PC-3 (cell line): ENCODE results near the gene HOXA6. TPM values are rescaled to one million over a fixed set of nuclear protein-coding genes. Genes with fewer than 3 reads are reported as not detected.

Experiments used
- ATAC-seq: fragments of 200-7000 bp; cut with Tn5 transposase; 2 replicates; pipeline ENCODE4 v1.9.1; 2020; ENCODE audit warnings: mild to moderate bottlenecking, moderate library complexity
- BruUV-seq: library from RNA; stranded (reverse); fragments of 400-500 nt; replicated peaks from 2 replicates; lab custom pipeline; 2021; lab: Mats Ljungman, UMichigan
- CTCF ChIA-PET: fragments of 300-600 bp; sonication (Branson Sonifier 250); formaldehyde crosslinking; loops from one replicate; lab custom pipeline; 2022; ENCODE audit warnings: antibody characterized with exemption; lab: Charles Lee
- POLR2A ChIA-PET: fragments of 300-600 bp; sonication (Branson Sonifier 250); formaldehyde crosslinking; loops from one replicate; lab custom pipeline; 2022; ENCODE audit warnings: antibody characterized with exemption; ENCODE audit not compliant: unreplicated experiment; lab: Charles Lee
- DNase-seq: peaks from one replicate; pipeline ENCODE4 v3.0.0-alpha.2; 2015
- H2AFZ ChIP-seq: fragments of 300-600 bp; sonication (generic); 2 replicates; pipeline ENCODE4 v1.6.0; 2016; ENCODE audit warnings: antibody characterized with exemption, low read length
- H3F3A ChIP-seq: fragments of 300-600 bp; sonication (generic); one replicate; pipeline ENCODE4 v1.6.0; 2017; ENCODE audit warnings: antibody characterized with exemption, low read length, control low read depth, mild to moderate bottlenecking; ENCODE audit not compliant: unreplicated experiment
- H3K27ac ChIP-seq: fragments of 300-600 bp; sonication (generic); 2 replicates; pipeline ENCODE4 v1.5.1; 2016; ENCODE audit warnings: mild to moderate bottlenecking, low read length
- H3K27me3 ChIP-seq: fragments of 300-600 bp; sonication (generic); 2 replicates; pipeline ENCODE4 v1.6.1; 2016; ENCODE audit warnings: low read length, mixed read lengths
- H3K36me3 ChIP-seq: fragments of 300-600 bp; sonication (generic); 2 replicates; pipeline ENCODE4 v1.6.1; 2016; ENCODE audit warnings: low read depth, mixed run types, low read length, mixed read lengths
- H3K4me1 ChIP-seq: fragments of 300-600 bp; sonication (generic); 2 replicates; pipeline ENCODE4 v1.5.1; 2016; ENCODE audit warnings: low read length; ENCODE audit not compliant: insufficient read depth
- H3K4me2 ChIP-seq: fragments of 300-600 bp; sonication (generic); 2 replicates; pipeline ENCODE4 v1.6.0; 2016; ENCODE audit warnings: low read length
- H3K4me3 ChIP-seq: fragments of 300-600 bp; sonication (generic); 2 replicates; pipeline ENCODE4 v1.5.1; 2016; ENCODE audit warnings: mild to moderate bottlenecking, low read length, mixed read lengths
- H3K79me2 ChIP-seq: fragments of 300-600 bp; sonication (generic); 2 replicates; pipeline ENCODE4 v1.6.1; 2017; ENCODE audit warnings: low read length, mixed read lengths
- H3K9ac ChIP-seq: fragments of 300-600 bp; sonication (generic); 2 replicates; pipeline ENCODE4 v1.6.0; 2016; ENCODE audit warnings: mild to moderate bottlenecking, low read length
- H3K9me2 ChIP-seq: fragments of 300-600 bp; sonication (generic); replicated peaks from 2 replicates; pipeline ENCODE4 v1.6.1; 2016; ENCODE audit warnings: mixed run types, low read length, mixed read lengths
- H3K9me3 ChIP-seq: fragments of 300-600 bp; sonication (generic); 2 replicates; pipeline ENCODE4 v1.6.1; 2016; ENCODE audit warnings: low read length, mixed read lengths
- H4K20me1 ChIP-seq: fragments of 300-600 bp; sonication (generic); 2 replicates; pipeline ENCODE4 v1.6.1; 2016; ENCODE audit warnings: low read length, mixed read lengths
- CTCF ChIP-seq: fragments of 300-600 bp; sonication (generic); conservative IDR thresholded peaks from 2 replicates; pipeline ENCODE4 v1.5.1; 2017; ENCODE audit warnings: antibody characterized with exemption, low read depth, mild to moderate bottlenecking, low read length
- EZH2 ChIP-seq: fragments of 300-600 bp; sonication (generic); IDR thresholded peaks from one replicate; pipeline ENCODE4 v1.6.1; 2017; ENCODE audit warnings: antibody characterized with exemption, mild to moderate bottlenecking, low read length; ENCODE audit not compliant: unreplicated experiment
- EZH2phosphoT487 ChIP-seq: fragments of 300-600 bp; sonication (generic); IDR thresholded peaks from 2 replicates; pipeline ENCODE4 v1.6.1; 2018; ENCODE audit warnings: mild to moderate bottlenecking, antibody characterized with exemption, low read length, borderline replicate concordance
- intact Hi-C: fragments of 100-400 bp; cut with micrococcal nuclease; formaldehyde crosslinking; loops from 2 replicates; pipeline ENCODE4 v1.9.0; 2023
- total RNA-seq: library from RNA; depleted of rRNA; stranded (reverse); fragments of >200 nt; gene quantifications from 2 replicates; pipeline ENCODE4 v1.2.3, GENCODE V29; 2014

HOXA6 gene
- total RNA-seq, 1 experiment from 2014 or later = 8.3 TPM

GRCh38 chr7:27148031-27148755 lies 619 bp upstream of the HOXA6 start:
- H3K4me3 ChIP-seq = peak overlapping the region; percentile 78
- peak; percentile 72 for DNase-seq
- peak overlapping the region; percentile 92 for H3K4me2 ChIP-seq
- intact Hi-C loops = loop anchor here (2.0 kb wide), 1 partner anchor 17 kb away; the partner anchor contains the start of gene HOXA9
- no peak for TF ChIP-seq EZH2phosphoT487
- no peak for TF ChIP-seq CTCF
- no peak for TF ChIP-seq EZH2
- peaks cover 70% of the 10 kb centered on the region for H3K79me2 ChIP-seq
- no peaks in the 10 kb centered on the region for H3K27me3 ChIP-seq
- H4K20me1 ChIP-seq = no peaks in the 10 kb centered on the region
- peaks cover 28% of the 10 kb centered on the region for H3K4me1 ChIP-seq
- H2AFZ ChIP-seq = peak overlapping the region; percentile 73
- no TSS peak for BruUV-seq
- no peaks in the 10 kb centered on the region for H3K9me2 ChIP-seq
- H3K36me3 ChIP-seq = peaks cover 13% of the 10 kb centered on the region; the same call in 1 of the 2 replicates
- peak overlapping the region; percentile 84 for H3K27ac ChIP-seq
- peak; percentile 31 for ATAC-seq
- ChIA-PET POLR2A (interaction anchor here (0.6 to 1.4 kb wide), 5 partner anchors 14 to 52 kb away, joined by 3 to 12 read pairs (median 4); no protein-coding TSS in a partner anchor), CTCF (interaction anchor here (0.6 to 1.1 kb wide), 2 partner anchors 9 to 17 kb away, joined by 3 read pairs; partner anchors contain the start of gene HOXA4)
- peak overlapping the region; percentile 73 for H3K9ac ChIP-seq
- no peaks in the 10 kb centered on the region for H3K9me3 ChIP-seq
- H3F3A ChIP-seq = no peaks in the 10 kb centered on the region

GRCh38 chr7:27146491-27147198 lies 929 bp downstream of the HOXA6 start:
- no peaks in the 10 kb centered on the region for H4K20me1 ChIP-seq
- peaks cover 56% of the 10 kb centered on the region for H3K79me2 ChIP-seq
- peaks cover 13% of the 10 kb centered on the region; the same call in 1 of the 2 replicates for H3K36me3 ChIP-seq
- no peaks in the 10 kb centered on the region for H3K27me3 ChIP-seq
- ChIA-PET POLR2A (no interaction called here), CTCF (no interaction called here)
- DNase-seq (no peak), ATAC-seq (no peak)
- no peak overlapping the region for H3K9ac ChIP-seq
- no peak overlapping the region for H3K4me3 ChIP-seq
- BruUV-seq = no TSS peak
- H3K27ac ChIP-seq = no peak overlapping the region
- no peaks in the 10 kb centered on the region for H3K9me3 ChIP-seq
- intact Hi-C loops = no loop called here
- H3K9me2 ChIP-seq = no peaks in the 10 kb centered on the region
- H3K4me1 ChIP-seq = peaks cover 21% of the 10 kb centered on the region
- H3F3A ChIP-seq = no peaks in the 10 kb centered on the region
- no peak for TF ChIP-seq EZH2phosphoT487
- TF ChIP-seq EZH2 = no peak
- TF ChIP-seq CTCF = no peak
- peak overlapping the region; percentile 92 for H3K4me2 ChIP-seq
- H2AFZ ChIP-seq = no peak overlapping the region
